Choroid plexus epithelial cell (primary cell): ENCODE measurements around the gene COG4.

Experiments
- DNase-seq: peaks from one replicate; pipeline ENCODE4 v3.0.0-alpha.2; 2010; ENCODE audit warnings: low read depth
- H3K4me3 ChIP-seq: 2 replicates; pipeline ENCODE4 v1.5.1; 2011; ENCODE audit warnings: low read depth, mild to moderate bottlenecking, control low read depth, low read length, moderate library complexity
- CTCF ChIP-seq: conservative IDR thresholded peaks from 2 replicates; pipeline ENCODE4 v1.5.1; 2011; ENCODE audit warnings: low read depth, mild to moderate bottlenecking, control low read depth, inconsistent platforms, low read length, moderate library complexity

COG4 gene

GRCh38 chr16:70438585-70438968, 84.8 kb downstream of the COG4 start:
- no peak for TF ChIP-seq CTCF
- peak overlapping the region; percentile 77 for H3K4me3 ChIP-seq
- DNase-seq = no peak

- peak overlapping the region; percentile 77 for H3K4me3 ChIP-seq
- peak; percentile 61 for DNase-seq
- TF ChIP-seq CTCF = no peak
These were observed 85.5 kb downstream of the COG4 start for GRCh38 chr16:70437582-70438557.

- DNase-seq = peak; percentile 91
- no peak for TF ChIP-seq CTCF
- peak overlapping the region; percentile 77 for H3K4me3 ChIP-seq
These were observed 86.3 kb downstream of the COG4 start for GRCh38 chr16:70437017-70437581.

GRCh38 chr16:70434484-70435260, 88.7 kb downstream of the COG4 start:
- TF ChIP-seq CTCF = no peak
- DNase-seq = no peak
- no peak overlapping the region for H3K4me3 ChIP-seq

- peak; percentile 67 for DNase-seq
- no peak overlapping the region for H3K4me3 ChIP-seq
- no peak for TF ChIP-seq CTCF
These were observed 89.8 kb downstream of the COG4 start for GRCh38 chr16:70433458-70434103.

- DNase-seq = peak; percentile 36
- TF ChIP-seq CTCF = no peak
- no peak overlapping the region for H3K4me3 ChIP-seq
These were observed 90.5 kb downstream of the COG4 start for GRCh38 chr16:70432723-70433457.
